GM18951 (cell line): ENCODE measurements around the gene GJA4.

Experiments
- POLR2A ChIP-seq: IDR thresholded peaks from 4 replicates; pipeline ENCODE4 v1.6.1; 2011; ENCODE audit warnings: mild to moderate bottlenecking; ENCODE audit not compliant: insufficient read length, insufficient read depth; ENCODE audit errors: extremely low read depth
- in situ Hi-C: fragments of 300-500 bp; cut with MboI; formaldehyde crosslinking; loops from one replicate; pipeline ENCODE4 v1.12.0; 2022; ENCODE audit warnings: low sequenced_read_pairs, mixed read lengths, inconsistent platforms; ENCODE audit not compliant: unreplicated experiment

GJA4 gene

DNA sequence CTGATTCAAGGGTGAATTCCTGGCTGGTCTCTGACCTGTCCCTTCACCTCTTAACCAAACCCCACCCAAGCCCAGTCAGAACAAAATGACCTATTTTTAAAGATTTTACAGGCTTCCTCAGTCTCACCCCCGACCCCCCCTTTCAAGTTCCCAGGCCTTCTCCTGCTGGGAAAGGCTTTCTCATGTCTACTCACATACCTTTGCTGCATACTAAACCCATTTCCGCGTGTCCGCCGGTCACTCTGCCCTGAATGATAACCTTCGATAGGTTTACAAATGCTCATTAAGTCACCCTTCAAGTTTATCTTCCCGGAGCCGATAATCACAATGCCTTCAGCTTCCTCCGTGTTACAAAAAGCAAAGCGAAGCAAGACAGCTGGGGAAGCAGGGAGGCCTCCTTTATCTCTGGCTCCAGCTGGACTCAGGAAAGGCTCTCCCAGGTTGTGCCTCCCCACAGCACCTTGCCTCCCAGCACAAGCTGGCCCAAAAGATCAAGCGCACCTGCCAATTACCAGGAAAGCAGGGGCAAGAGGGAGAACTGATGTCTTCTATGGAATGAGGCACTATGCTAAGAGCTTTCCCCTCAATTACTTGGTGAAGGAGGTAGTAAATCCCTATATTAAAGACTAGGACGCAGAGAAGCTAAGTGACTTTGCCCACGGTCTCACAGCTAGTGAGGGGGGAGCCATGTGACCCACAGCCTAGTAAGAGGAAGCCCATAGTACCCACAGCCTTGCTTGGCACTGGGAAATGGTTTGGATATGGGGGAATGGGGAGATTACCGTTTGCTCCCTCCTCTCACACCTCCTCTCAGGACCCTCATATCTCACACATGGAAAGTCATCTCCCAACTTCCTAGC is 50.8 kb downstream of the GJA4 start:
- in situ Hi-C loops, result no loop called here

DNA sequence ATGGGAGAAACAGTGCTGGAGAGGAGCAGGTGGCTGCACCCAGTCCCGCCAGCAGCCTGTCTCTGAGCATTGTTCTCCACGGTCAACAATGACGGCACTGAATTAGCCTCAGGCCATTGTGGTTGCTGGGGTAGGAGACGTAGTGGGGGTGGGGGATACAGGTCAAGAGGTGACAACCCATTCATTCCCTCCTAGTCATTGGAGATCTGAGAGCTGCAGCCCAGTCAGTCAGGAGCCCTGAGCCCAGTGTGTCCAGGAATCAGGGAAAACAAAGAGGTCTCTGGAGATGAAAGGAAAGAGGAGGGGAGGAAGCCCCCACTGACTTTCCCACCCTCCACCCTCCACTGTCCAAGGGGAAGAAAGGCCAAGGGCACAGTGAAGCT is 51.4 kb downstream of the GJA4 start:
- in situ Hi-C loops, result no loop called here
- no peak for TF ChIP-seq POLR2A

More for the DNA sequence above, 50.8 kb downstream of the GJA4 start:
- TF ChIP-seq POLR2A, result no peak
